Natural killer cell treated with Interleukin-12 subunit alpha and Interleukin-12 subunit beta and Interleukin-15 and Interleukin-18, amount 100 ng/mL, for 72 hours (primary cell): ENCODE results near the gene POU2F2. TPM values are rescaled to one million over a fixed set of nuclear protein-coding genes. Genes with fewer than 3 reads are reported as not detected.

Experiments
- total RNA-seq, 2 donors: library from RNA; stranded (reverse); gene quantifications; one replicate each; pipeline ENCODE4 v1.2.3, GENCODE V29; 2022

The POU2F2 gene
- total RNA-seq, 2 donors from 2014 or later = 21.6 to 30.5 TPM

Other genes with a start within 250 kb of the POU2F2 start
- gene ARHGEF1, start 249.3 kb downstream of the POU2F2 start, total RNA-seq = 100 to 1,000 TPM; 321 to 444 TPM
- under 1 TPM; 0.67 TPM for gene ERFL, start 204.0 kb downstream of the POU2F2 start, total RNA-seq
- 10 to 100 TPM; 79.6 to 89.7 TPM for gene RABAC1, start 173.1 kb downstream of the POU2F2 start, total RNA-seq
- 1 to 10 TPM; 2.0 to 4.2 TPM for gene ATP1A3, start 138.2 kb downstream of the POU2F2 start, total RNA-seq
- gene GRIK5, start 62.2 kb downstream of the POU2F2 start, total RNA-seq = 1 to 10 TPM in 1 of 2 donors, under 1 TPM in 1; 0.21 to 1.0 TPM
- 10 to 100 TPM; 14.2 to 16.1 TPM for gene ZNF574, start 56.3 kb downstream of the POU2F2 start, total RNA-seq
- gene DEDD2, start 85.2 kb upstream of the POU2F2 start, total RNA-seq = 10 to 100 TPM; 28.5 to 33.2 TPM
- gene ZNF526, start 87.9 kb upstream of the POU2F2 start, total RNA-seq = 10 to 100 TPM; 18.5 to 23.7 TPM
- 10 to 100 TPM; 51.1 to 52.8 TPM for gene GSK3A, start 110.2 kb upstream of the POU2F2 start, total RNA-seq
- gene ERF, start 122.7 kb upstream of the POU2F2 start, total RNA-seq = 10 to 100 TPM; 29.5 to 47.8 TPM
- gene CIC, start 136.8 kb upstream of the POU2F2 start, total RNA-seq = 100 to 1,000 TPM; 110 to 115 TPM
- gene PRR19, start 169.7 kb upstream of the POU2F2 start, total RNA-seq = 1 to 10 TPM in 1 of 2 donors, under 1 TPM in 1; 0.64 to 1.0 TPM
- gene PAFAH1B3, start 170.2 kb upstream of the POU2F2 start, total RNA-seq = 10 to 100 TPM; 16.9 to 40.2 TPM
- gene TMEM145, start 180.9 kb upstream of the POU2F2 start, total RNA-seq = 1 to 10 TPM; 1.4 to 1.6 TPM
- 10 to 100 TPM; 12.1 to 20.1 TPM for gene MEGF8, start 193.2 kb upstream of the POU2F2 start, total RNA-seq